ENCODE data around the gene TEAD1.

The TEAD1 gene

GRCh38 chr11:12799334-12799835 is 125.2 kb downstream of the TEAD1 start:
- Histone ChIP-seq H3K4me3 (replicated peaks; ENCODE audit: insufficient read depth, low read length) (no peak overlapping the region), H3K27me3 (ENCODE audit: insufficient read depth, poor library complexity, severe bottlenecking) (peaks cover 12% of the 10 kb centered on the region), H3K27ac (replicated peaks) (no peak overlapping the region)
- no peak for DNase-seq (ENCODE audit: low read depth in 1 of 2, low spot score in 1 of 2)
- no peak for TF ChIP-seq REST (IDR thresholded peaks at IDR 0.05; ENCODE audit: insufficient replicate concordance, low read depth)
- no peak for TF ChIP-seq GABPA (IDR thresholded peaks at IDR 0.05; ENCODE audit: low read depth)
- no peak for TF ChIP-seq SPI1 (IDR thresholded peaks at IDR 0.05; ENCODE audit: borderline replicate concordance, low read depth)
- TF ChIP-seq, protein P1, sequence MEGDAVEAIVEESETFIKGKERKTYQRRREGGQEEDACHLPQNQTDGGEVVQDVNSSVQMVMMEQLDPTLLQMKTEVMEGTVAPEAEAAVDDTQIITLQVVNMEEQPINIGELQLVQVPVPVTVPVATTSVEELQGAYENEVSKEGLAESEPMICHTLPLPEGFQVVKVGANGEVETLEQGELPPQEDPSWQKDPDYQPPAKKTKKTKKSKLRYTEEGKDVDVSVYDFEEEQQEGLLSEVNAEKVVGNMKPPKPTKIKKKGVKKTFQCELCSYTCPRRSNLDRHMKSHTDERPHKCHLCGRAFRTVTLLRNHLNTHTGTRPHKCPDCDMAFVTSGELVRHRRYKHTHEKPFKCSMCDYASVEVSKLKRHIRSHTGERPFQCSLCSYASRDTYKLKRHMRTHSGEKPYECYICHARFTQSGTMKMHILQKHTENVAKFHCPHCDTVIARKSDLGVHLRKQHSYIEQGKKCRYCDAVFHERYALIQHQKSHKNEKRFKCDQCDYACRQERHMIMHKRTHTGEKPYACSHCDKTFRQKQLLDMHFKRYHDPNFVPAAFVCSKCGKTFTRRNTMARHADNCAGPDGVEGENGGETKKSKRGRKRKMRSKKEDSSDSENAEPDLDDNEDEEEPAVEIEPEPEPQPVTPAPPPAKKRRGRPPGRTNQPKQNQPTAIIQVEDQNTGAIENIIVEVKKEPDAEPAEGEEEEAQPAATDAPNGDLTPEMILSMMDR (IDR thresholded peaks at IDR 0.05; ENCODE audit: insufficient read depth, low read length), result no peak
- TF ChIP-seq POLR2AphosphoS5 (IDR thresholded peaks at IDR 0.05; ENCODE audit: low read depth), result no peak

GRCh38 chr11:12800032-12800671 is 125.9 kb downstream of the TEAD1 start:
- Histone ChIP-seq H3K27me3 (ENCODE audit: insufficient read depth, poor library complexity, severe bottlenecking) (peaks cover 12% of the 10 kb centered on the region), H3K27ac (replicated peaks) (no peak overlapping the region), H3K4me3 (replicated peaks; ENCODE audit: insufficient read depth, low read length) (no peak overlapping the region)
- TF ChIP-seq POLR2AphosphoS5 (IDR thresholded peaks at IDR 0.05; ENCODE audit: low read depth), result no peak
- no peak for DNase-seq (ENCODE audit: low read depth in 1 of 2, low spot score in 1 of 2)

DNA sequence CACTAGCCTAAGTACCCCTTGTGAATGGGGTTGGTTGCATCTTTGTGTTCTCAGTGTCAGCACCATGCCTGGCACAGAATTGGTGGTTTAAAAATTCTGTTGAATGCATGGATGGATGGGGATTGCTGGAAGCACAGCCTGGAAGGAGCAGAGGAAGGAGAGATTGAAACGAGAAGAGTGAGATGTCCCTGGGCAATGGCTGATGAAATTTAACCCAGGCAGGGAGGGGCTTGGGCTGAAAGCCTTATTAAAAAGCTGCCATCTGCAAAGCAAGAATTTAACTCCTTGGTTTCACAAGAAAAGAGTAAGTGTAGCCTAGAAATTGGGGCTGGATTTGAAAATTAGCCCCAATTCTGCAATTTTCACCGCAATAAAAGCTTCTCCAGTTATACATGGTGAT is 126.7 kb downstream of the TEAD1 start:
- no peak for DNase-seq (ENCODE audit: low read depth in 1 of 2, low spot score in 1 of 2)
- H3K4me3 ChIP-seq (replicated peaks; ENCODE audit: insufficient read depth, low read length), result no peak overlapping the region
- H3K27me3 ChIP-seq (ENCODE audit: insufficient read depth, poor library complexity, severe bottlenecking), result peaks cover 12% of the 10 kb centered on the region
- TF ChIP-seq POLR2AphosphoS5 (IDR thresholded peaks at IDR 0.05; ENCODE audit: low read depth) (no peak), REST (IDR thresholded peaks at IDR 0.05; ENCODE audit: insufficient replicate concordance, low read depth) (no peak), SPI1 (IDR thresholded peaks at IDR 0.05; ENCODE audit: borderline replicate concordance, low read depth) (no peak), GABPA (IDR thresholded peaks at IDR 0.05; ENCODE audit: low read depth) (no peak)
- TF ChIP-seq, protein P1 (IDR thresholded peaks at IDR 0.05; ENCODE audit: insufficient read depth, low read length), result no peak
- H3K27ac ChIP-seq (replicated peaks), result no peak overlapping the region

- Histone ChIP-seq H3K27ac (replicated peaks) (no peak overlapping the region), H3K27me3 (ENCODE audit: insufficient read depth, poor library complexity, severe bottlenecking) (peaks cover 12% of the 10 kb centered on the region), H3K4me3 (replicated peaks; ENCODE audit: insufficient read depth, low read length) (no peak overlapping the region)
- no peak for DNase-seq (ENCODE audit: low read depth in 1 of 2, low spot score in 1 of 2)
- TF ChIP-seq POLR2AphosphoS5 (IDR thresholded peaks at IDR 0.05; ENCODE audit: low read depth), result no peak
- TF ChIP-seq REST (IDR thresholded peaks at IDR 0.05; ENCODE audit: insufficient replicate concordance, low read depth), result no peak
- TF ChIP-seq, protein P1 (IDR thresholded peaks at IDR 0.05; ENCODE audit: insufficient read depth, low read length), result no peak
- no peak for TF ChIP-seq GABPA (IDR thresholded peaks at IDR 0.05; ENCODE audit: low read depth)
- TF ChIP-seq SPI1 (IDR thresholded peaks at IDR 0.05; ENCODE audit: borderline replicate concordance, low read depth), result no peak
Observed at GRCh38 chr11:12801976-12802375, 127.8 kb downstream of the TEAD1 start.
